ENCODE data around the gene SPI1. TPM values are rescaled to one million over a fixed set of nuclear protein-coding genes. Genes with fewer than 3 reads are reported as not detected.
A peak's percentile ranks its signal among the peaks of the same experiment; 100 is the strongest.
"Not testable (repeated sequence)": the region's sequence is repeated elsewhere in the genome, so short reads cannot be mapped to it uniquely, and the experiment has no call there.

SPI1 gene
- total and polyA plus RNA-seq, 4 experiments from 2014 or later: 0.28 to 5.0 (median 4.8) TPM; not detected in 1

- Histone ChIP-seq H3K4me3 (ENCODE audit: low read length in 2 of 2) (no peak overlapping the region), H3K4me1 (ENCODE audit: insufficient read depth, low read length) (no peaks in the 10 kb centered on the region), H3K36me3 (ENCODE audit: insufficient read depth, low read length) (peaks cover 57% of the 10 kb centered on the region), H3K27ac (ENCODE audit: low read depth, low read length) (no peak overlapping the region), H3K9me3 (ENCODE audit: control insufficient read depth in 1 of 2, low read length in 2 of 2) (no peaks in the 10 kb centered on the region), H3K27me3 (ENCODE audit: insufficient read depth, low read length) (no peaks in the 10 kb centered on the region)
- no peaks in the 10 kb centered on the region for H3K9me3 Mint-ChIP-seq
- POLR2A ChIA-PET (ENCODE audit: partially characterized antibody): no interaction called here
- intact Hi-C loops (cut with micrococcal nuclease): loop anchor here (10.0 kb wide), 1 partner anchor 130 kb away; no protein-coding TSS in a partner anchor
- peak overlapping the region in 1 of 7 donors; percentile 81 for H3K27ac Mint-ChIP-seq
- no peak overlapping the region for H3K4me3 Mint-ChIP-seq
- H3K36me3 Mint-ChIP-seq: peaks cover 32 to 63% of the 10 kb centered on the region in 2 donors
- no peaks in the 10 kb centered on the region for H3K4me1 Mint-ChIP-seq
- no peaks in the 10 kb centered on the region for H3K27me3 Mint-ChIP-seq
- CTCF ChIA-PET (ENCODE audit: partially characterized antibody): no interaction called here
- DNase-seq: no peak
These were observed 53.8 kb downstream of the SPI1 start for GRCh38 chr11:47324520-47324919.

GRCh38 chr11:47318166-47318565 is 60.2 kb downstream of the SPI1 start:
- CTCF ChIA-PET (ENCODE audit: partially characterized antibody): interaction anchor here (0.7 kb wide), 1 partner anchor 173 kb away, joined by 3 read pairs; no protein-coding TSS in a partner anchor
- no peaks in the 10 kb centered on the region for H3K4me1 ChIP-seq (ENCODE audit: insufficient read depth, low read length)
- peaks cover 37% of the 10 kb centered on the region for H3K36me3 ChIP-seq (ENCODE audit: insufficient read depth, low read length)
- peaks cover 39 to 51% of the 10 kb centered on the region in 2 donors for H3K36me3 Mint-ChIP-seq
- H3K27ac ChIP-seq (ENCODE audit: low read depth, low read length): no peak overlapping the region
- POLR2A ChIA-PET (ENCODE audit: partially characterized antibody): no interaction called here
- no peaks in the 10 kb centered on the region for H3K27me3 ChIP-seq (ENCODE audit: insufficient read depth, low read length)
- H3K4me3 Mint-ChIP-seq: no peak overlapping the region
- no peaks in the 10 kb centered on the region for H3K27me3 Mint-ChIP-seq
- H3K4me3 ChIP-seq (ENCODE audit: low read length in 2 of 2): no peak overlapping the region
- H3K9me3 ChIP-seq (ENCODE audit: control insufficient read depth in 1 of 2, low read length in 2 of 2): no peaks in the 10 kb centered on the region
- peaks cover 0 to 4% (median 0%) of the 10 kb centered on the region in 4 donors for H3K4me1 Mint-ChIP-seq
- intact Hi-C loops (cut with micrococcal nuclease): no loop called here
- DNase-seq: no peak
- H3K27ac Mint-ChIP-seq: peak overlapping the region in 1 of 7 donors; percentile 57
- H3K9me3 Mint-ChIP-seq: no peaks in the 10 kb centered on the region

GRCh38 chr11:47317064-47317828 is 61.1 kb downstream of the SPI1 start:
- Mint-ChIP-seq H3K36me3 (peaks cover 43 to 56% of the 10 kb centered on the region in 2 donors), H3K9me3 (no peaks in the 10 kb centered on the region), H3K4me1 (peaks cover 0 to 4% (median 0%) of the 10 kb centered on the region in 4 donors), H3K27ac (peak overlapping the region in 5 of 7 donors; percentile 12 to 82 (median 24)), H3K27me3 (no peaks in the 10 kb centered on the region), H3K4me3 (no peak overlapping the region)
- no peaks in the 10 kb centered on the region for H3K27me3 ChIP-seq (ENCODE audit: insufficient read depth, low read length)
- intact Hi-C loops (cut with micrococcal nuclease): no loop called here
- H3K9me3 ChIP-seq (ENCODE audit: control insufficient read depth in 1 of 2, low read length in 2 of 2): no peaks in the 10 kb centered on the region
- H3K27ac ChIP-seq (ENCODE audit: low read depth, low read length): no peak overlapping the region
- H3K36me3 ChIP-seq (ENCODE audit: insufficient read depth, low read length): peaks cover 45% of the 10 kb centered on the region
- ChIA-PET CTCF (ENCODE audit: partially characterized antibody) (interaction anchor here (0.7 to 1.9 kb wide), 2 partner anchors 57 to 172 kb away, joined by 3 to 4 read pairs; no protein-coding TSS in a partner anchor), POLR2A (ENCODE audit: partially characterized antibody) (no interaction called here)
- DNase-seq: no peak
- H3K4me1 ChIP-seq (ENCODE audit: insufficient read depth, low read length): no peaks in the 10 kb centered on the region
- H3K4me3 ChIP-seq (ENCODE audit: low read length in 2 of 2): no peak overlapping the region

GRCh38 chr11:47316501-47316900 is 61.8 kb downstream of the SPI1 start:
- H3K4me3 ChIP-seq (ENCODE audit: low read length in 2 of 2); intact Hi-C loops (cut with micrococcal nuclease); H3K4me1 ChIP-seq (ENCODE audit: insufficient read depth, low read length); H3K27me3 ChIP-seq (ENCODE audit: insufficient read depth, low read length); H3K27ac Mint-ChIP-seq; H3K4me3 Mint-ChIP-seq; H3K27me3 Mint-ChIP-seq; H3K27ac ChIP-seq (ENCODE audit: low read depth, low read length); H3K4me1 Mint-ChIP-seq; POLR2A ChIA-PET (ENCODE audit: partially characterized antibody); DNase-seq; H3K9me3 ChIP-seq (ENCODE audit: control insufficient read depth in 1 of 2, low read length in 2 of 2); H3K9me3 Mint-ChIP-seq: not testable (repeated sequence)
- CTCF ChIA-PET (ENCODE audit: partially characterized antibody): interaction anchor here (0.7 to 1.9 kb wide), 2 partner anchors 58 to 474 kb away, joined by 3 to 4 read pairs; no protein-coding TSS in a partner anchor
- H3K36me3 ChIP-seq (ENCODE audit: insufficient read depth, low read length): peaks cover 46% of the 10 kb centered on the region
- peaks cover 43 to 56% of the 10 kb centered on the region in 2 donors for H3K36me3 Mint-ChIP-seq

- Histone ChIP-seq H3K27ac (ENCODE audit: low read depth, low read length) (no peak overlapping the region), H3K27me3 (ENCODE audit: insufficient read depth, low read length) (no peaks in the 10 kb centered on the region), H3K9me3 (ENCODE audit: control insufficient read depth in 1 of 2, low read length in 2 of 2) (no peaks in the 10 kb centered on the region), H3K4me3 (ENCODE audit: low read length in 2 of 2) (no peak overlapping the region), H3K4me1 (ENCODE audit: insufficient read depth, low read length) (no peaks in the 10 kb centered on the region), H3K36me3 (ENCODE audit: insufficient read depth, low read length) (peaks cover 53% of the 10 kb centered on the region)
- Mint-ChIP-seq H3K4me3 (no peak overlapping the region), H3K4me1 (peaks cover 0 to 4% (median 0%) of the 10 kb centered on the region in 4 donors), H3K36me3 (peaks cover 44 to 59% of the 10 kb centered on the region in 2 donors), H3K27ac (peak overlapping the region in 1 of 7 donors; percentile 70), H3K9me3 (no peaks in the 10 kb centered on the region), H3K27me3 (no peaks in the 10 kb centered on the region)
- intact Hi-C loops (cut with micrococcal nuclease): no loop called here
- DNase-seq: no peak
- CTCF ChIA-PET (ENCODE audit: partially characterized antibody): interaction anchor here (0.9 to 2.9 kb wide), 3 partner anchors 11 to 59 kb away, joined by 3 to 11 read pairs (median 4); no protein-coding TSS in a partner anchor
- POLR2A ChIA-PET (ENCODE audit: partially characterized antibody): interaction anchor here (1.4 kb wide), 1 partner anchor 44 kb away, joined by 3 read pairs; no protein-coding TSS in a partner anchor
These were observed 63.4 kb downstream of the SPI1 start for GRCh38 chr11:47314992-47315391.

GRCh38 chr11:47308050-47308823 is 70.1 kb downstream of the SPI1 start:
- ChIA-PET CTCF (ENCODE audit: partially characterized antibody) (interaction anchor here (0.7 to 1.2 kb wide), 3 partner anchors 12 to 66 kb away, joined by 3 read pairs; no protein-coding TSS in a partner anchor), POLR2A (ENCODE audit: partially characterized antibody) (interaction anchor here (0.6 kb wide), 1 partner anchor 167 kb away, joined by 3 read pairs; no protein-coding TSS in a partner anchor)
- no peaks in the 10 kb centered on the region for H3K4me1 ChIP-seq (ENCODE audit: insufficient read depth, low read length)
- Mint-ChIP-seq H3K36me3 (peaks cover 52 to 84% of the 10 kb centered on the region in 2 donors), H3K27me3 (no peaks in the 10 kb centered on the region), H3K27ac (peak overlapping the region in 1 of 7 donors; percentile 55), H3K9me3 (peaks cover 0 to 8% (median 3%) of the 10 kb centered on the region in 8 donors), H3K4me3 (no peak overlapping the region), H3K4me1 (peaks cover 0 to 4% (median 0%) of the 10 kb centered on the region in 4 donors)
- no peak overlapping the region for H3K4me3 ChIP-seq (ENCODE audit: low read length in 2 of 2)
- intact Hi-C loops (cut with micrococcal nuclease): no loop called here
- no peak for DNase-seq
- peaks cover 75% of the 10 kb centered on the region for H3K36me3 ChIP-seq (ENCODE audit: insufficient read depth, low read length)
- no peaks in the 10 kb centered on the region for H3K9me3 ChIP-seq (ENCODE audit: control insufficient read depth in 1 of 2, low read length in 2 of 2)
- no peaks in the 10 kb centered on the region for H3K27me3 ChIP-seq (ENCODE audit: insufficient read depth, low read length)
- H3K27ac ChIP-seq (ENCODE audit: low read depth, low read length): no peak overlapping the region

GRCh38 chr11:47306484-47306844 is 71.9 kb downstream of the SPI1 start:
- Histone ChIP-seq H3K27me3 (ENCODE audit: insufficient read depth, low read length) (no peaks in the 10 kb centered on the region), H3K9me3 (ENCODE audit: control insufficient read depth in 1 of 2, low read length in 2 of 2) (no peaks in the 10 kb centered on the region), H3K4me3 (ENCODE audit: low read length in 2 of 2) (no peak overlapping the region), H3K27ac (ENCODE audit: low read depth, low read length) (no peak overlapping the region), H3K4me1 (ENCODE audit: insufficient read depth, low read length) (no peaks in the 10 kb centered on the region), H3K36me3 (ENCODE audit: insufficient read depth, low read length) (peaks cover 73% of the 10 kb centered on the region)
- H3K27me3 Mint-ChIP-seq: no peaks in the 10 kb centered on the region
- peaks cover 58 to 84% of the 10 kb centered on the region in 2 donors for H3K36me3 Mint-ChIP-seq
- peaks cover 0 to 14% (median 10%) of the 10 kb centered on the region in 8 donors for H3K9me3 Mint-ChIP-seq
- no peak for DNase-seq
- H3K4me1 Mint-ChIP-seq: peaks cover under 1 to 4% (median 2%) of the 10 kb centered on the region in 4 donors
- H3K27ac Mint-ChIP-seq: peak overlapping the region in 4 of 7 donors; percentile 7 to 27 (median 14)
- CTCF ChIA-PET (ENCODE audit: partially characterized antibody): interaction anchor here (0.8 to 1.0 kb wide), 2 partner anchors 67 to 148 kb away, joined by 3 to 5 read pairs; no protein-coding TSS in a partner anchor
- POLR2A ChIA-PET (ENCODE audit: partially characterized antibody): no interaction called here
- H3K4me3 Mint-ChIP-seq: no peak overlapping the region
- intact Hi-C loops (cut with micrococcal nuclease): no loop called here
